HG02885 (cell line): ENCODE data around the gene PHTF1.
"Not testable (repeated sequence)": the region's sequence is repeated elsewhere in the genome, so short reads cannot be mapped to it uniquely, and the experiment has no call there.

Experiments used
- ATAC-seq: cut with Tn5 transposase; IDR thresholded peaks from one replicate; pipeline ENCODE4 v1.9.1; 2021; ENCODE audit warnings: mild to moderate bottlenecking; ENCODE audit not compliant: unreplicated experiment, poor library complexity

Gene PHTF1

GRCh38 chr1:113742515-113742914, 16.8 kb downstream of the PHTF1 start:
- ATAC-seq: no peak

DNA sequence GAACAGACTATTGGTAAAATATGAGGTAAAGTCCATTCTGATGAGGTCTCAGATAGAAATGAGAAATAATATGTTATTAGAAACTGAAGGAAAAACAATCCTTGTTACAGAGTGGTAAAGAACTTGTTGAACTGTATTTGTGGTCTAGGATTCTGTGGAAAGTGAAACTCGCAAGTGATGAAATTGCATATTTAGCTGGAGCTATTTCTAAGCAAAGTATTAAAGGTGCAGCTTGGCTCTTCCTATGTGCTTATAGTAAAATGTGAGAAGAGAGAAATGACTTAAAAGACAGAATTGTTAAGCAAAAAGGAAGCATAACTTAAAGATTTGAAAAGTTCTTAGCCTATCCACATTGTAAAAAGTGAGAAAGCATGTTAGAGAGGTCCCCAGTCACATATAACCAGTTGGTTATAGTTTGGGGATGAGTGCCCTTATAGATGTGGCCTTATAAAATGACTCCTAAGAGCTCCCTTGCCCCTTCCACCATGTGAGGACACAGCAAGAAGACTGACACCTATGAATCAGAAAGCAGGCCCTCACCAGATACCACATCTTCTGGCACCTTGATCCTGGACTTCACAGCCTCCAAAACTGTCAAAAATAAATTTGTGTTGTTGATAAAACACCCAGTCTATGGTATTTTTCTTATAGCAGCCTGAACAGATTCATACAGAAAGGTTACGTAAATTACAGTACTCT, 24.8 kb downstream of the PHTF1 start:
- no peak for ATAC-seq

GRCh38 chr1:113732802-113733201, 26.5 kb downstream of the PHTF1 start:
- no peak for ATAC-seq

- no peak for ATAC-seq
These were observed 38.3 kb downstream of the PHTF1 start for GRCh38 chr1:113721010-113721409.

DNA sequence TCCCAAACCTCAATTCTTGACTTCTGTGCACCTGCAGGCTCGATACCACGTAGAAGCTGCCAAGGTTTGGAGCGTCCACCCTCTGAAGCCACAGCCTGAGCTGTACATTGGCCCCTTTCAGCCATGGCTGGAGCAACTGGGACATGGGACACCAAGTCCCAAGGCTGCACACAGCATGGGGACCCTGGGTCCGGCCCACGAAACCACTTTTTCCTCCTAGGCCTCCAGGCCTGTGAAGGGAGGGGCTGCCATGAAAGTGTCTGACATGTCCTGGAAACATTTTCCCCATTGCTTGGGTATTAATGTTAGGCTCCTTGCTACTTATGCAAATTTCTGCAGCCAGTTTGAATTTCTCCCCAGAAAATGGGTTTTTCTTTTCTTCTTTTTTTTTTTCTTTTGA, 40.7 kb downstream of the PHTF1 start:
- not testable (repeated sequence) for ATAC-seq

DNA sequence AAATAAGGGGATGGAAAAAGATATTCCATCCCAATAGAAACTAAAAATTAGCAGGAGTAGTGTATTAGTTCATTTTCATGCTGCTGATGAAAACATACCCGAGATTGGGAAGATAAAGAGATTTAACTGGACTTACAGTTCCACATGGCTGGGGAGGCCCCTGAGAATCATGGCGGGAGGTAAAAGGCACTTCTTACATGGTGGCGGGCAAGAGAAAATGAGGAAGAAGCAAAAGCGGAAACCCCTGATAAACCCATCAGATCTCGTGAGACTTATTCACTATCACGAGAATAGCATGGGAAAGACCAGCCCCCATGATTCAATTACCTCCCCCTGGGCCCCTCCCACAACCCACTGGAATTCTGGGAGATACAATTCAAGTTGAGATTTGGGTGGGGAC, 41.8 kb downstream of the PHTF1 start:
- not testable (repeated sequence) for ATAC-seq

- no peak for ATAC-seq
These were observed 44.5 kb downstream of the PHTF1 start for GRCh38 chr1:113714606-113715269.

DNA sequence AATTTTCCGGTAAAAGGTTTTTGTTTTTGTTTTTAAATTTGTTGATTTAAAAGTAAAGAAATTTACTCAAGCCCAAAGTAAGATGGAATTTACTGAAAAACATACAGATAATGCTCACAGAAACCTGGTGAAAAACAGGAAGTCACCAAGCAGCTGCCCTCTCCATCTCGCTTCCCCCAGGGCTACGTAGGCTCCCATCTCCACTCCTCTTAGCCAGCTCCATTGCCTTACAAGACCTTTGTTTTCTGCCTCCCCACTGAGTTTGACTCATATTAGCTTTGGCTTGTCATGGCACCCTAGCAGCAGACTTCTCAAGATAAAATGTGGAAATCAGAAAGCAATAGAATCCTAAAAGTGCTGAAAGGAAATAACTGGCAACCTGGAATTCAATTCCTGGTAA, 57.9 kb downstream of the PHTF1 start:
- no peak for ATAC-seq

GRCh38 chr1:113694910-113695309, 64.4 kb downstream of the PHTF1 start:
- no peak for ATAC-seq

GRCh38 chr1:113692824-113693431, 66.4 kb downstream of the PHTF1 start:
- no peak for ATAC-seq

DNA sequence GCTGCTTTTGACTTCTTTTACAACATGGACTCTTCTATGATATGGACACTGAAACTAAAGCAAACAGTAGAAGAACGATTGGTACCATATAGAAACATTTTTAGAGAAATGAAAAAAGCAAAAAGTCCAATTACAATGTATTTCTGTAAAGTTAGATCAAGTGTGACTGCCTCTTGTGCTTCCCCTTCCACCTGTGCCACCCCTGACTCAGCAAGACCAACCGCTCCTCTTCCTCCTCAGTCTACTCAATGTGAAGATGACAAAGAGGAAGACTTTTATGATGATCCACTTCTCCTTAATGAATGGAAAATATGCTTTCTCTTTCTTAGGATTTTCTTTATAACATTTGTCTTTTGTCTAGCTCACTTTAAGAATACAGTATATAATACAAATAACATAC, 66.9 kb downstream of the PHTF1 start:
- ATAC-seq: no peak

- no peak for ATAC-seq
These were observed 68.1 kb downstream of the PHTF1 start for GRCh38 chr1:113691184-113691583.

DNA sequence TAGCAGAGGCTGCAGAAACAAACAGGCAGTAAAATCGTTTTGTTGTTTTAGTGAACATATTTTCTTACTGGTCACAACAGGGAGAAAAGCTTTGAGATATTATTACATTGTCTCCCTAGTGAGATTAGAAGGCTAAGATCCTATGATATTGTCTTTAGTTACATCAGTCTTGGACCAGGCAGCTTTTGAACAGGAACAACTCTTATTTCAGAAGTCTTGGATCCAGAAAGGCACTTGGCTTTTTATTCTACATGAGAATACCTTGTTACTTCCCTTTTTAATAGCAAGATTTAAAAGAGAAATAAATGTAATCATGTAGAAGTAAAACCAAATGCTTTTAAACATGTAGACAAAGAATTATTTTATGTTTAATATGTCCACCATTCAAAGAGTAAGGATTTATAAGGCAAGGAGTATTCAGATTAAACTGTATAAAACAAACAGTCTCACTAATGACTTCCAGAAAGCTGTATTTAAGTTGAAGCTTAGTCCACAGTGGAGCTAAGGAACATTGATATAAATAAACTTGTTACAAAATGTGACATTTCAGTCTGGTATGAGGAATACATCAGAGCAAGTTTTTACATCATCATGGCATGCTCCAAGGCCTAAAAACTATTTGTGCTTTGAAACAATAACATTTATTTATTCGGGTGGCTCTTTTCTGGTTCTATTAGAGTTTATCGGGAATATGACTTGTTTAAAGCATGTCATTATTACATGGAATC, 72.2 kb downstream of the PHTF1 start:
- no peak for ATAC-seq

- no peak for ATAC-seq
These were observed 75.1 kb downstream of the PHTF1 start for GRCh38 chr1:113684153-113684541.

DNA sequence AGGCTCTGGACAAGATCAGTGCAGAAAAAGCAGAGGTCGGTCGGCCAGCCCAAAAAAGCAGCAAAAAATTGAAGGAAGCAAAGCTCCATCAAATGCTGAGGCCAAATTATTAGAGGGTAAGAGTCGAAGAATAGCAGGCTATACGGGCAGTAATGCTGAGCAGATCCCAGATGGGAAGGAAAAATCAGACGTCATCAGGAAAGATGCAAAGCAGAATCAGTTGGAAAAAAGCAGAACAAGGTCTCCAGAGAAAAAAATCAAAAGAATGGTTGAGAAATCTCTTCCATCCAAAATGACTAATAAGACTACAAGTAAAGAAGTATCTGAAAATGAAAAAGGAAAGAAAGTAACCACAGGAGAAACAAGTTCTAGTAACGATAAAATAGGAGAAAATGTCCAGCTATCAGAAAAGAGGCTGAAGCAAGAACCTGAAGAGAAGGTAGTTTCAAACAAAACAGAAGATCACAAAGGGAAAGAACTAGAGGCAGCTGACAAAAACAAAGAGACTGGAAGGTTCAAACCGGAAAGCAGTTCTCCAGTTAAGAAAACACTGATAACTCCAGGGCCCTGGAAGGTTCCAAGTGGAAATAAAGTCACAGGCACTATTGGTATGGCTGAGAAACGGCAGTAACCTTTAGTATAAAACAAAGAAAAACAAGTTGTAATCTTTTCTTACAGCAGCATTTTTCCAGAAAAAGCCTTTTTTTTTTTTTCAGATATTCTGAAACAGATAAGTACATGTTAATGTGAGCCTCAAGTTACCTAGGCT, 75.7 kb downstream of the PHTF1 start:
- ATAC-seq: no peak

GRCh38 chr1:113681596-113682337, 77.5 kb downstream of the PHTF1 start:
- no peak for ATAC-seq

- ATAC-seq: no peak
These were observed 81.2 kb downstream of the PHTF1 start for GRCh38 chr1:113678159-113678469.

- no peak for ATAC-seq
These were observed 81.8 kb downstream of the PHTF1 start for GRCh38 chr1:113677250-113678158.

- ATAC-seq: no peak
These were observed 82.8 kb downstream of the PHTF1 start for GRCh38 chr1:113676524-113676923.
